IMR-90 (cell line): Measurements from ENCODE around the gene STX11. TPM values are rescaled to one million over a fixed set of nuclear protein-coding genes. Genes with fewer than 3 reads are reported as not detected.
"Not testable (repeated sequence)": the region's sequence is repeated elsewhere in the genome, so short reads cannot be mapped to it uniquely, and the experiment has no call there.

ENCODE experiments used
- ATAC-seq: fragments of 200-7000 bp; cut with Tn5 transposase; 2 replicates; pipeline ENCODE4 v1.9.1; 2020; ENCODE audit warnings: low read depth, mild to moderate bottlenecking, moderate library complexity
- BruUV-seq: library from RNA; stranded (reverse); fragments of 400-500 nt; replicated peaks from 2 replicates; lab custom pipeline; 2021; lab: Mats Ljungman, UMichigan
- CTCF ChIA-PET: fragments of 300-600 bp; formaldehyde crosslinking; extraction: SDS; loops from one replicate; lab custom pipeline; 2021; ENCODE audit warnings: antibody characterized with exemption; lab: Yijun Ruan, JAX
- POLR2A ChIA-PET: fragments of 300-600 bp; sonication (Branson Sonifier 250); formaldehyde crosslinking; loops from one replicate; lab custom pipeline; 2022; ENCODE audit warnings: antibody characterized with exemption; ENCODE audit not compliant: unreplicated experiment; lab: Charles Lee
- DNase-seq: peaks from one replicate; pipeline ENCODE4 v3.0.0; 2013
- H2AFZ ChIP-seq: replicated peaks from 2 replicates; pipeline ENCODE3; 2013; ENCODE audit warnings: low read length, mild to moderate bottlenecking; ENCODE audit not compliant: poor library complexity
- H2AK5ac ChIP-seq: 2 replicates; pipeline ENCODE4 v1.6.1; 2013; ENCODE audit warnings: low read depth, low read length, inconsistent platforms
- H2AK9ac ChIP-seq: replicated peaks from 2 replicates; pipeline ENCODE3; 2013; ENCODE audit warnings: mild to moderate bottlenecking, low read depth, low read length, moderate library complexity; ENCODE audit not compliant: poor library complexity
- H2BK120ac ChIP-seq: 2 replicates; pipeline ENCODE4 v1.6.1; 2013; ENCODE audit warnings: low read depth, low read length, inconsistent platforms
- H2BK15ac ChIP-seq: 3 replicates; pipeline ENCODE4 v1.6.1; 2013; ENCODE audit warnings: low read depth, low read length, inconsistent platforms
- H2BK20ac ChIP-seq: 2 replicates; pipeline ENCODE4 v1.6.1; 2013; ENCODE audit warnings: low read depth, mild to moderate bottlenecking, inconsistent platforms, low read length, moderate library complexity
- H2BK5ac ChIP-seq: 2 replicates; pipeline ENCODE4 v1.6.1; 2013; ENCODE audit warnings: mild to moderate bottlenecking, low read depth, low read length, inconsistent platforms; ENCODE audit not compliant: poor library complexity, severe bottlenecking
- H3K14ac ChIP-seq: replicated peaks from 2 replicates; pipeline ENCODE4 v1.6.1; 2013; ENCODE audit warnings: low read depth, low read length, inconsistent platforms
- H3K18ac ChIP-seq: 2 replicates; pipeline ENCODE4 v1.6.1; 2013; ENCODE audit warnings: low read depth, low read length, control low read depth
- H3K23ac ChIP-seq: 2 replicates; pipeline ENCODE4 v1.6.1; 2013; ENCODE audit warnings: low read depth, low read length, inconsistent platforms
- H3K27ac ChIP-seq: 2 replicates; pipeline ENCODE4 v1.5.1; 2013; ENCODE audit warnings: mild to moderate bottlenecking, control low read depth, low read length; ENCODE audit not compliant: insufficient read depth
- H3K27me3 ChIP-seq: 2 replicates; pipeline ENCODE4 v1.6.1; 2013; ENCODE audit warnings: low read length; ENCODE audit not compliant: control insufficient read depth, insufficient read depth
- H3K36me3 ChIP-seq: 2 replicates; pipeline ENCODE4 v1.6.1; 2013; ENCODE audit warnings: low read length, mixed read lengths; ENCODE audit not compliant: control insufficient read depth, insufficient read depth
- H3K4ac ChIP-seq: 2 replicates; pipeline ENCODE4 v1.6.1; 2013; ENCODE audit warnings: low read depth, low read length, inconsistent platforms
- H3K4me1 ChIP-seq: 2 replicates; pipeline ENCODE4 v1.6.1; 2013; ENCODE audit warnings: low read length, mixed read lengths; ENCODE audit not compliant: control insufficient read depth, insufficient read depth
- H3K4me2 ChIP-seq: 2 replicates; pipeline ENCODE4 v1.6.1; 2013; ENCODE audit warnings: low read depth, mild to moderate bottlenecking, control low read depth, low read length, moderate library complexity
- H3K4me3 ChIP-seq: 2 replicates; pipeline ENCODE4 v1.5.1; 2013; ENCODE audit warnings: low read depth, mild to moderate bottlenecking, control low read depth, low read length, moderate library complexity; ENCODE audit not compliant: insufficient read depth
- H3K56ac ChIP-seq: 2 replicates; pipeline ENCODE4 v1.6.1; 2013; ENCODE audit warnings: low read length, inconsistent platforms; ENCODE audit not compliant: insufficient read depth; ENCODE audit errors: extremely low read depth
- H3K79me1 ChIP-seq, 2 experiments: 2 replicates each; pipeline ENCODE4 v1.6.1; 2013; ENCODE audit warnings: low read length in 2 of 2, inconsistent platforms in 1 of 2, low read depth in 1 of 2
- H3K9ac ChIP-seq: 2 replicates; pipeline ENCODE4 v1.6.1; 2013; ENCODE audit warnings: low read depth, low read length, control low read depth
- H3K9me1 ChIP-seq: 2 replicates; pipeline ENCODE4 v1.6.1; 2013; ENCODE audit warnings: low read length, inconsistent platforms; ENCODE audit not compliant: insufficient read depth
- H3K9me3 ChIP-seq: 2 replicates; pipeline ENCODE4 v1.6.1; 2013; ENCODE audit warnings: low read length; ENCODE audit not compliant: control insufficient read depth, insufficient read depth
- H4K20me1 ChIP-seq: 2 replicates; pipeline ENCODE4 v1.6.1; 2013; ENCODE audit warnings: low read length, inconsistent platforms; ENCODE audit not compliant: insufficient read depth
- H4K5ac ChIP-seq: 2 replicates; pipeline ENCODE4 v1.6.1; 2013; ENCODE audit warnings: mild to moderate bottlenecking, low read depth, low read length, control low read depth
- H4K8ac ChIP-seq, 2 experiments: 2 replicates each; pipeline ENCODE4 v1.6.1; 2013; ENCODE audit warnings: low read depth in 2 of 2, low read length in 2 of 2, control low read depth in 1 of 2, inconsistent platforms in 1 of 2
- H4K91ac ChIP-seq: 2 replicates; pipeline ENCODE4 v1.6.1; 2013; ENCODE audit warnings: low read depth, low read length, inconsistent platforms; ENCODE audit not compliant: insufficient read depth
- dilution Hi-C: fragments of 300-500 bp; cut with HindIII; formaldehyde crosslinking; loops from one replicate; pipeline ENCODE4 v1.14.3; 2018; ENCODE audit warnings: low sequenced_read_pairs; ENCODE audit not compliant: unreplicated experiment
- in situ Hi-C: fragments of 300-500 bp; cut with MboI; formaldehyde crosslinking; loops from 3 replicates; pipeline ENCODE4 v1.14.3; 2019; ENCODE audit warnings: low sequenced_read_pairs, inconsistent platforms, mixed read lengths
- intact Hi-C: fragments of 100-400 bp; cut with micrococcal nuclease; formaldehyde crosslinking; loops from 2 replicates; pipeline ENCODE4 v1.10.0; 2022
- polyA plus RNA-seq, 3 experiments: library from polyadenylated mRNA; depleted of rRNA; stranded (reverse); fragments of >200 nt; gene quantifications; 2 replicates each; pipeline ENCODE4 v1.2.3, GENCODE V29; 2012; ENCODE audit warnings: low replicate concordance in 1 of 3
- total RNA-seq: library from RNA; depleted of rRNA; stranded (reverse); fragments of >200 nt; gene quantifications from 2 replicates; pipeline ENCODE4 v1.2.3, GENCODE V29; 2012

Gene STX11
- total and polyA plus RNA-seq, 2 of the 4 experiments (the other 2 are of a cell fraction), result 0.54 to 0.68 TPM

DNA sequence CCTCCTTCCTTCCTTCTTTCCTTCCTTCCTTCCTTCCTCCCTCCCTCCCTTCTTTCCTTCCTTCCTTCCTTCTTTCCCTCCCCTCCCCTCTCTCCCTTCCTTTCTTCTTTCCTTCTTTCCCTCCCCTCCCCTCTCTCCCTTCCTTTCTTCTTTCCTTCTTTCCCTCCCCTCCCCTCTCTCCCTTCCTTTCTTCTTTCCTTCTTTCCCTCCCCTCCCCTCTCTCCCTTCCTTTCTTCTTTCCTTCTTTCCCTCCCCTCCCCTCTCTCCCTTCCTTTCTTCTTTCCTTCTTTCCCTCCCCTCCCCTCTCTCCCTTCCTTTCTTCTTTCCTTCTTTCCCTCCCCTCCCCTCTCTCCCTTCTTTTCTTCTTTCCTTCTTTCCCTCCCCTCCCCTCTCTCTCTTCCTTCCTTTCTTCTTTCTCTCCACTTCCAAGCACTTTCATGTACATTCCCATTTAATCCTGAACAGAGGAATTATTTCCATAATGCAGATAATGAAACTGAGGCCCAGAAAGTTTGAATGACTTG lies 18.1 kb upstream of the STX11 start:
- H3K56ac ChIP-seq, BruUV-seq, H2BK5ac ChIP-seq, H4K20me1 ChIP-seq, POLR2A ChIA-PET, H3K23ac ChIP-seq, H3K9me1 ChIP-seq, in situ Hi-C loops, H3K4me1 ChIP-seq, dilution Hi-C loops, DNase-seq, intact Hi-C loops, H3K27ac ChIP-seq, H3K9me3 ChIP-seq, H3K4me2 ChIP-seq, H3K4ac ChIP-seq, H2AFZ ChIP-seq, H2BK20ac ChIP-seq, H2AK5ac ChIP-seq, ATAC-seq, H3K14ac ChIP-seq, H4K91ac ChIP-seq, H3K79me1 ChIP-seq, H3K36me3 ChIP-seq, H2AK9ac ChIP-seq, H2BK120ac ChIP-seq, H3K27me3 ChIP-seq, CTCF ChIA-PET, H2BK15ac ChIP-seq, H4K5ac ChIP-seq, H3K18ac ChIP-seq, H4K8ac ChIP-seq, H3K9ac ChIP-seq, H3K4me3 ChIP-seq: not testable (repeated sequence)
